Heart right ventricle (tissue), 16 donors: ENCODE measurements around the gene PPP1R2C. TPM values are rescaled to one million over a fixed set of nuclear protein-coding genes. Genes with fewer than 3 reads are reported as not detected.
A peak's percentile ranks its signal among the peaks of the same experiment; 100 is the strongest.

Experiments
- ATAC-seq, 8 donors: fragments of 200-7000 bp; cut with Tn5 transposase; one replicate each; pipeline ENCODE4 v1.9.1; 2020; ENCODE audit warnings: mild to moderate bottlenecking in 8 of 8, moderate library complexity in 8 of 8, moderate number of reproducible peaks in 1 of 8
- DNase-seq, 2 donors: peaks; one replicate each; pipeline ENCODE4 v3.0.0-alpha.2; 2020
- H3K27ac ChIP-seq, 10 donors: fragments of 200-600 bp; sonication (generic) in 2 of 10; one replicate each; pipeline versions ENCODE4 v1.5.0 to v1.8.0; 2020 to 2022; ENCODE audit warnings: mild to moderate bottlenecking in 3 of 10
- H3K27me3 ChIP-seq, 7 donors: fragments of 200-600 bp; one replicate each; pipeline ENCODE4 v1.8.0; 2021 to 2022; ENCODE audit warnings: mild to moderate bottlenecking in 2 of 7
- H3K36me3 ChIP-seq, 9 donors: fragments of 200-600 bp; sonication (generic) in 1 of 9; one replicate each; pipeline versions ENCODE4 v1.5.0 to v1.8.0; 2020 to 2022; ENCODE audit warnings: mild to moderate bottlenecking in 2 of 9
- H3K4me1 ChIP-seq, 9 donors: fragments of 200-600 bp; sonication (generic) in 1 of 9; one replicate each; pipeline versions ENCODE4 v1.5.0 to v1.8.0; 2020 to 2022; ENCODE audit warnings: mild to moderate bottlenecking in 4 of 9
- H3K4me3 ChIP-seq, 10 donors: fragments of 200-600 bp; sonication (generic) in 2 of 10; one replicate each; pipeline versions ENCODE4 v1.5.0 to v1.8.0; 2020 to 2022; ENCODE audit warnings: mild to moderate bottlenecking in 7 of 10, moderate library complexity in 2 of 10
- H3K9me3 ChIP-seq, 11 donors: fragments of 200-600 bp in 10 of 11; sonication (generic) in 2 of 11; one replicate each; pipeline versions ENCODE4 v1.5.0 to v1.8.0; 2013 to 2022; ENCODE audit warnings: mild to moderate bottlenecking in 2 of 11, control low read depth in 1 of 11, moderate library complexity in 1 of 11
- CTCF ChIP-seq, 9 donors: fragments of 200-600 bp; sonication (generic) in 2 of 9; IDR thresholded peaks; one replicate each; pipeline versions ENCODE4 v1.5.0 to v1.8.0; 2021 to 2022; ENCODE audit warnings: antibody characterized with exemption in 9 of 9, mild to moderate bottlenecking in 5 of 9, moderate library complexity in 1 of 9
- WGBS, 2 donors: extraction: QIAGEN DNeasy Blood & Tissue Kit; methylation state at CpG; one replicate each; pipeline ENCODE4 v1.1.7; 2013; ENCODE audit warnings: inconsistent platforms in 1 of 2; 5-methylcytosine and 5-hydroxymethylcytosine counted together
- intact Hi-C, 10 donors: fragments of 100-400 bp; cut with DNase I; formaldehyde crosslinking; loops; one replicate each; pipeline versions ENCODE4 v1.11.1 to v1.14.2; 2022
- long read RNA-seq, 3 donors: library from polyadenylated mRNA; unstranded; transcript quantifications; one replicate each; pipeline ENCODE4 v2.0.0, GENCODE V29; 2020 to 2021
- polyA plus RNA-seq, 2 donors: library from polyadenylated mRNA; stranded (reverse); fragments of 200-250 nt; gene quantifications; one replicate each; pipeline ENCODE4 v1.2.3, GENCODE V29; 2013
- total RNA-seq, 10 donors: library from RNA; stranded (reverse); fragmentation: NEBNext Ultra II Directional in 3 of 10; extraction: Animal tissue kit (Norgen Biotek cat#: 25700) in 3 of 10; gene quantifications; one replicate each; pipeline versions ENCODE4 v1.2.1 to v1.2.4, GENCODE V29; 2021 to 2023
- donor health status: Arrhythmogenic right ventricular cardiomyopathy.
- donor health status: ischemic (EF 13 %, LVEDD 7.1; RV severe dilation, severe dysfunction).
- donor health status: healthy with polysubstance abuse.
- donor health status: DM: no; HTN: yes; CAD: no.
- donor health status: DM: no; HTN: no; CAD: no.
- donor health status: ischemic (EF 25% LVEDD 6.9; RV normal size, moderate dysfunction).
- donor health status: ischemic (EF 25% LVEDD 5.7; RV mildly dilated, moderate dysfunction).
- donor health status: healthy.
- donor health status: DM: yes; HTN: yes; CAD: no.
- donor health status: Ischemic cardiomyopathy.
- donor health status: ischemic (EF 35%, LVEDD 5.7; RV mildly dilated, moderate dysfunction).
- donor health status: nonischemic (EF 11% LVEDD 7.7; RV severe dilation, severe dysfunction).
- donor health status: DM: yes; HTN: yes; CAD: no.
- donor health status: PGD.
- donor health status: ischemic (EF 29% LVEDD 5.4; RV normal size, mild dysfunction).
- donor health status: nonischemic (EF 23%, LVEDD 6.1; RV moderate dilation, normal function).

Gene PPP1R2C
- not detected for total RNA-seq
- polyA plus RNA-seq, result not detected
- long read RNA-seq, donor 1, result 0 reads
- long read RNA-seq, donor 2, result 0 reads
- long read RNA-seq, donor 3, result 0 reads

GRCh38 chrX:42778096-42778495 lies at the start of gene PPP1R2C:
TSS of gene PPP1R2C (minus strand) at chrX:42778163. CDS start at chrX:42778079, 84 bp downstream.
- Histone ChIP-seq H3K36me3 (no peaks in the 10 kb centered on the region), H3K27me3 (peaks cover 0 to 8% (median 0%) of the 10 kb centered on the region in 7 donors), H3K4me3 (no peak within 1 kb of the TSS), H3K9me3 (peaks cover 0 to 12% (median 0%) of the 10 kb centered on the region in 11 donors), H3K27ac (no peak within 1 kb of the TSS), H3K4me1 (no peaks in the 10 kb centered on the region)
- ATAC-seq, result no peak
- no peak for DNase-seq
- TF ChIP-seq CTCF (IDR thresholded peaks at IDR 0.05), result no peak
- intact Hi-C loops, result no loop called here
- WGBS, 2 donors, result 97 to 98% methylated on average over 28 to 33 of the region's 33 CpGs

- Histone ChIP-seq H3K27me3 (no peaks in the 10 kb centered on the region), H3K36me3 (no peaks in the 10 kb centered on the region), H3K4me1 (no peaks in the 10 kb centered on the region), H3K4me3 (no peak overlapping the region), H3K9me3 (peaks cover 0 to 9% (median 0%) of the 10 kb centered on the region in 11 donors), H3K27ac (no peak overlapping the region)
- ATAC-seq, result no peak
- WGBS, 2 donors, result 81 to 83% methylated on average over 3 of the region's 3 CpGs
- intact Hi-C loops, result no loop called here
- no peak for TF ChIP-seq CTCF (IDR thresholded peaks at IDR 0.05)
- no peak for DNase-seq
Measured at GRCh38 chrX:42825201-42825600, 47.2 kb upstream of the PPP1R2C start.

GRCh38 chrX:42824541-42824940 lies 46.6 kb upstream of the PPP1R2C start:
- no peak for ATAC-seq
- 79 to 84% methylated on average over 5 of the region's 5 CpGs for WGBS, 2 donors
- H3K36me3 ChIP-seq, result no peaks in the 10 kb centered on the region

GRCh38 chrX:42823443-42823842 lies 45.5 kb upstream of the PPP1R2C start:
- no peaks in the 10 kb centered on the region for H3K27me3 ChIP-seq
- H3K36me3 ChIP-seq, result no peaks in the 10 kb centered on the region
- intact Hi-C loops, result no loop called here
- TF ChIP-seq CTCF (IDR thresholded peaks at IDR 0.05), result no peak
- H3K4me1 ChIP-seq, result no peaks in the 10 kb centered on the region
- peaks cover 0 to 9% (median 0%) of the 10 kb centered on the region in 11 donors for H3K9me3 ChIP-seq
- ATAC-seq (no peak), DNase-seq (no peak)
- WGBS, 2 donors, result 71 to 73% methylated on average over 1 of the region's 1 CpG
- no peak overlapping the region for H3K27ac ChIP-seq
- no peak overlapping the region for H3K4me3 ChIP-seq

More at GRCh38 chrX:42824541-42824940, 46.6 kb upstream of the PPP1R2C start:
- Histone ChIP-seq H3K27ac (no peak overlapping the region), H3K4me3 (no peak overlapping the region), H3K27me3 (no peaks in the 10 kb centered on the region), H3K9me3 (peaks cover 0 to 9% (median 0%) of the 10 kb centered on the region in 11 donors), H3K4me1 (no peaks in the 10 kb centered on the region)
- TF ChIP-seq CTCF (IDR thresholded peaks at IDR 0.05), result no peak
- peak; percentile 5 to 8 for DNase-seq
- intact Hi-C loops, result no loop called here
